ENCODE data around the gene C11orf86. TPM values are rescaled to one million over a fixed set of nuclear protein-coding genes. Genes with fewer than 3 reads are reported as not detected.

C11orf86 gene
- total and polyA plus RNA-seq, 10 of the 15 experiments (the other 5 are each of a cell fraction or from before 2014, with no cell fraction given), result not detected

DNA sequence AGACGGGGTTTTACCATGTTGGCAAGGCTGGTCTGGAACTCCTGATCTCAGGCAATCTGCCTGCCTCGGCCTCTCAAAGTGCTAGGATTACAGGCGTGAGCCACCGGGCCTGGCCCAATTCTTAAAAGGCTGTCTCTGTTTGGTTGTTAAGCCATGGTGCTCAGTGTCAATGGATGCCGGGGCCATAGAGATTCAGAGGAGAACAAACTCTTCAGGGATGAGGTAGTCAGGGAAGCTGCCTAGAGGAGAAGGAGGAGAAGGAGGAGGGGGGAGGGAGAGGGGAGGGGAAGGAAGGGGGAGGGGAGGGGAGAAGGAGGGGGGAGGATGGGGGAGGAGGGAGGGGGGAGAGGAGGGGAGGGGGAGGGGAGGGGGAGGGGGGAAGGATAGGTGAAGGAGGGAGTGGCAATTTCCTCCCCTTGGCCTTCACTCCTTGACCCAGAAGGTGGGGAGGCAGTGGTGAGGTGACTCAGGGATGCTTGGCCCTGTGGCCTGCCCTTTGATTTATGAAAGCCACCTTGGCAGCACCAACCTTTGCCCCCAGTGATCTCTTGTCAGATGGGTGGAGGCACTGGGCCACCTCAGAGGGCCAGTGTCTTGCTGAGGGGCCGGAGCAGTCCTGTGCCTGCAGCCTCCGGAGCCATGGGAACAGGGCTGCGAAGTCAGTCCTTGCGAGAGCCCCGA lies at the start of gene C11orf86 (continued):
- TF ChIP-seq, protein P1, sequence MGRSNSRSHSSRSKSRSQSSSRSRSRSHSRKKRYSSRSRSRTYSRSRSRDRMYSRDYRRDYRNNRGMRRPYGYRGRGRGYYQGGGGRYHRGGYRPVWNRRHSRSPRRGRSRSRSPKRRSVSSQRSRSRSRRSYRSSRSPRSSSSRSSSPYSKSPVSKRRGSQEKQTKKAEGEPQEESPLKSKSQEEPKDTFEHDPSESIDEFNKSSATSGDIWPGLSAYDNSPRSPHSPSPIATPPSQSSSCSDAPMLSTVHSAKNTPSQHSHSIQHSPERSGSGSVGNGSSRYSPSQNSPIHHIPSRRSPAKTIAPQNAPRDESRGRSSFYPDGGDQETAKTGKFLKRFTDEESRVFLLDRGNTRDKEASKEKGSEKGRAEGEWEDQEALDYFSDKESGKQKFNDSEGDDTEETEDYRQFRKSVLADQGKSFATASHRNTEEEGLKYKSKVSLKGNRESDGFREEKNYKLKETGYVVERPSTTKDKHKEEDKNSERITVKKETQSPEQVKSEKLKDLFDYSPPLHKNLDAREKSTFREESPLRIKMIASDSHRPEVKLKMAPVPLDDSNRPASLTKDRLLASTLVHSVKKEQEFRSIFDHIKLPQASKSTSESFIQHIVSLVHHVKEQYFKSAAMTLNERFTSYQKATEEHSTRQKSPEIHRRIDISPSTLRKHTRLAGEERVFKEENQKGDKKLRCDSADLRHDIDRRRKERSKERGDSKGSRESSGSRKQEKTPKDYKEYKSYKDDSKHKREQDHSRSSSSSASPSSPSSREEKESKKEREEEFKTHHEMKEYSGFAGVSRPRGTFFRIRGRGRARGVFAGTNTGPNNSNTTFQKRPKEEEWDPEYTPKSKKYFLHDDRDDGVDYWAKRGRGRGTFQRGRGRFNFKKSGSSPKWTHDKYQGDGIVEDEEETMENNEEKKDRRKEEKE (IDR thresholded peaks at IDR 0.05), result no peak
- no peak for TF ChIP-seq EED (IDR thresholded peaks at IDR 0.05; ENCODE audit: low read depth)
- TF ChIP-seq BACH1 (IDR thresholded peaks at IDR 0.05; ENCODE audit: borderline replicate concordance), result no peak
- TF ChIP-seq PAX8 (IDR thresholded peaks at IDR 0.05), result no peak
- TF ChIP-seq, protein P2, sequence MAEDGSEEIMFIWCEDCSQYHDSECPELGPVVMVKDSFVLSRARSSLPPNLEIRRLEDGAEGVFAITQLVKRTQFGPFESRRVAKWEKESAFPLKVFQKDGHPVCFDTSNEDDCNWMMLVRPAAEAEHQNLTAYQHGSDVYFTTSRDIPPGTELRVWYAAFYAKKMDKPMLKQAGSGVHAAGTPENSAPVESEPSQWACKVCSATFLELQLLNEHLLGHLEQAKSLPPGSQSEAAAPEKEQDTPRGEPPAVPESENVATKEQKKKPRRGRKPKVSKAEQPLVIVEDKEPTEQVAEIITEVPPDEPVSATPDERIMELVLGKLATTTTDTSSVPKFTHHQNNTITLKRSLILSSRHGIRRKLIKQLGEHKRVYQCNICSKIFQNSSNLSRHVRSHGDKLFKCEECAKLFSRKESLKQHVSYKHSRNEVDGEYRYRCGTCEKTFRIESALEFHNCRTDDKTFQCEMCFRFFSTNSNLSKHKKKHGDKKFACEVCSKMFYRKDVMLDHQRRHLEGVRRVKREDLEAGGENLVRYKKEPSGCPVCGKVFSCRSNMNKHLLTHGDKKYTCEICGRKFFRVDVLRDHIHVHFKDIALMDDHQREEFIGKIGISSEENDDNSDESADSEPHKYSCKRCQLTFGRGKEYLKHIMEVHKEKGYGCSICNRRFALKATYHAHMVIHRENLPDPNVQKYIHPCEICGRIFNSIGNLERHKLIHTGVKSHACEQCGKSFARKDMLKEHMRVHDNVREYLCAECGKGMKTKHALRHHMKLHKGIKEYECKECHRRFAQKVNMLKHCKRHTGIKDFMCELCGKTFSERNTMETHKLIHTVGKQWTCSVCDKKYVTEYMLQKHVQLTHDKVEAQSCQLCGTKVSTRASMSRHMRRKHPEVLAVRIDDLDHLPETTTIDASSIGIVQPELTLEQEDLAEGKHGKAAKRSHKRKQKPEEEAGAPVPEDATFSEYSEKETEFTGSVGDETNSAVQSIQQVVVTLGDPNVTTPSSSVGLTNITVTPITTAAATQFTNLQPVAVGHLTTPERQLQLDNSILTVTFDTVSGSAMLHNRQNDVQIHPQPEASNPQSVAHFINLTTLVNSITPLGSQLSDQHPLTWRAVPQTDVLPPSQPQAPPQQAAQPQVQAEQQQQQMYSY (CRISPR knock-in tag; IDR thresholded peaks at IDR 0.05), result no peak
- no peak for TF ChIP-seq LARP7 (IDR thresholded peaks at IDR 0.05)
- no peak for TF ChIP-seq HDAC6 (IDR thresholded peaks at IDR 0.05; ENCODE audit: unreplicated experiment)
- TF ChIP-seq MEF2B (IDR thresholded peaks at IDR 0.05; ENCODE audit: partially characterized antibody, poor library complexity, severe bottlenecking), result no peak
- no peak for TF ChIP-seq POLR2A (IDR thresholded peaks at IDR 0.05; ENCODE audit: low read depth, low read length)
- no peak for TF ChIP-seq POU2F2 (IDR thresholded peaks at IDR 0.05; ENCODE audit: borderline replicate concordance, low read depth, low read length)
- TF ChIP-seq, protein P3, sequence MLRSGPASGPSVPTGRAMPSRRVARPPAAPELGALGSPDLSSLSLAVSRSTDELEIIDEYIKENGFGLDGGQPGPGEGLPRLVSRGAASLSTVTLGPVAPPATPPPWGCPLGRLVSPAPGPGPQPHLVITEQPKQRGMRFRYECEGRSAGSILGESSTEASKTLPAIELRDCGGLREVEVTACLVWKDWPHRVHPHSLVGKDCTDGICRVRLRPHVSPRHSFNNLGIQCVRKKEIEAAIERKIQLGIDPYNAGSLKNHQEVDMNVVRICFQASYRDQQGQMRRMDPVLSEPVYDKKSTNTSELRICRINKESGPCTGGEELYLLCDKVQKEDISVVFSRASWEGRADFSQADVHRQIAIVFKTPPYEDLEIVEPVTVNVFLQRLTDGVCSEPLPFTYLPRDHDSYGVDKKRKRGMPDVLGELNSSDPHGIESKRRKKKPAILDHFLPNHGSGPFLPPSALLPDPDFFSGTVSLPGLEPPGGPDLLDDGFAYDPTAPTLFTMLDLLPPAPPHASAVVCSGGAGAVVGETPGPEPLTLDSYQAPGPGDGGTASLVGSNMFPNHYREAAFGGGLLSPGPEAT (IDR thresholded peaks at IDR 0.05; ENCODE audit: low read depth), result no peak
- no peak for TF ChIP-seq RFX5 (IDR thresholded peaks at IDR 0.05; ENCODE audit: low read depth, low read length)
- TF ChIP-seq, protein P4, sequence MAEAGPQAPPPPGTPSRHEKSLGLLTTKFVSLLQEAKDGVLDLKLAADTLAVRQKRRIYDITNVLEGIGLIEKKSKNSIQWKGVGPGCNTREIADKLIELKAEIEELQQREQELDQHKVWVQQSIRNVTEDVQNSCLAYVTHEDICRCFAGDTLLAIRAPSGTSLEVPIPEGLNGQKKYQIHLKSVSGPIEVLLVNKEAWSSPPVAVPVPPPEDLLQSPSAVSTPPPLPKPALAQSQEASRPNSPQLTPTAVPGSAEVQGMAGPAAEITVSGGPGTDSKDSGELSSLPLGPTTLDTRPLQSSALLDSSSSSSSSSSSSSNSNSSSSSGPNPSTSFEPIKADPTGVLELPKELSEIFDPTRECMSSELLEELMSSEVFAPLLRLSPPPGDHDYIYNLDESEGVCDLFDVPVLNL (IDR thresholded peaks at IDR 0.05; ENCODE audit: low read depth, low read length), result no peak
- TF ChIP-seq, protein P5, sequence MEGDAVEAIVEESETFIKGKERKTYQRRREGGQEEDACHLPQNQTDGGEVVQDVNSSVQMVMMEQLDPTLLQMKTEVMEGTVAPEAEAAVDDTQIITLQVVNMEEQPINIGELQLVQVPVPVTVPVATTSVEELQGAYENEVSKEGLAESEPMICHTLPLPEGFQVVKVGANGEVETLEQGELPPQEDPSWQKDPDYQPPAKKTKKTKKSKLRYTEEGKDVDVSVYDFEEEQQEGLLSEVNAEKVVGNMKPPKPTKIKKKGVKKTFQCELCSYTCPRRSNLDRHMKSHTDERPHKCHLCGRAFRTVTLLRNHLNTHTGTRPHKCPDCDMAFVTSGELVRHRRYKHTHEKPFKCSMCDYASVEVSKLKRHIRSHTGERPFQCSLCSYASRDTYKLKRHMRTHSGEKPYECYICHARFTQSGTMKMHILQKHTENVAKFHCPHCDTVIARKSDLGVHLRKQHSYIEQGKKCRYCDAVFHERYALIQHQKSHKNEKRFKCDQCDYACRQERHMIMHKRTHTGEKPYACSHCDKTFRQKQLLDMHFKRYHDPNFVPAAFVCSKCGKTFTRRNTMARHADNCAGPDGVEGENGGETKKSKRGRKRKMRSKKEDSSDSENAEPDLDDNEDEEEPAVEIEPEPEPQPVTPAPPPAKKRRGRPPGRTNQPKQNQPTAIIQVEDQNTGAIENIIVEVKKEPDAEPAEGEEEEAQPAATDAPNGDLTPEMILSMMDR (IDR thresholded peaks at IDR 0.05 in 2 of 3, conservative IDR thresholded peaks at IDR 0.05 in 1 of 3; ENCODE audit: control insufficient read depth in 2 of 3, extremely low read depth in 1 of 3, insufficient read depth in 1 of 3, low read depth in 3 of 3, low read length in 3 of 3), result no peak
